RWPE1 (cell line): ENCODE results near the gene HYAL1.

Source experiments
- CTCF ChIA-PET: fragments of 350-600 bp; sonication (Branson Sonifier 250); formaldehyde crosslinking; extraction: SDS; loops from one replicate; lab custom pipeline; 2021; lab: Yijun Ruan, JAX
- POLR2A ChIA-PET: fragments of 400-600 bp; formaldehyde crosslinking; extraction: SDS; loops from one replicate; lab custom pipeline; 2020; ENCODE audit warnings: antibody characterized with exemption; ENCODE audit not compliant: low non-redundant PET; lab: Yijun Ruan, JAX
- DNase-seq: peaks from one replicate; pipeline ENCODE4 v3.0.0; 2012; ENCODE audit warnings: low spot score
- H3K27ac ChIP-seq: fragments of 450-650 bp; 2 replicates; pipeline ENCODE4 v1.5.1; 2017
- TF ChIP-seq, protein P1 (sequence below): fragments of 450-650 bp; conservative IDR thresholded peaks from 2 replicates; pipeline ENCODE4 v1.5.1; 2017; ENCODE audit warnings: low read depth, mild to moderate bottlenecking

HYAL1 gene

DNA sequence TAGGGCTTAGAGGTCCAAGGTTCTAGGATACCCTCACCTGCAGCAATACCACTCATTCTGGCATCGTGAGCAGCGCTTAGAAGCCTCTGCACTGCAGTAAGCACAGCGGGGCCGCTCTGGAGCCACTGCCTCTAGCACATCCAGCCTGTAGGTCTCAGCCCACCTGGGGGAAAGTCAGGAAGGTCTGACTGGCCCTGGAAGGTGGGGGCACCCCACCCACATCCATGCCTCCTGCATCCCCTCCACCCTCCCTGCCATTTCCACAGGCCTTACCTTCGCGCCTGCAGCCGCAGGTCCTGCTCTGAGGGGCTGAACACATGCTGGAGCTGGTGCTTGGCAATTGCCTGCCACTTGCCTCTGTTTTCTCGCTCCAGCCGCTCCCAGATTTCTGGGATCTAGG, 38.2 kb upstream of the HYAL1 start:
- DNase-seq, result no peak
- H3K27ac ChIP-seq, result peak overlapping the region; percentile 98
- TF ChIP-seq, protein P1, sequence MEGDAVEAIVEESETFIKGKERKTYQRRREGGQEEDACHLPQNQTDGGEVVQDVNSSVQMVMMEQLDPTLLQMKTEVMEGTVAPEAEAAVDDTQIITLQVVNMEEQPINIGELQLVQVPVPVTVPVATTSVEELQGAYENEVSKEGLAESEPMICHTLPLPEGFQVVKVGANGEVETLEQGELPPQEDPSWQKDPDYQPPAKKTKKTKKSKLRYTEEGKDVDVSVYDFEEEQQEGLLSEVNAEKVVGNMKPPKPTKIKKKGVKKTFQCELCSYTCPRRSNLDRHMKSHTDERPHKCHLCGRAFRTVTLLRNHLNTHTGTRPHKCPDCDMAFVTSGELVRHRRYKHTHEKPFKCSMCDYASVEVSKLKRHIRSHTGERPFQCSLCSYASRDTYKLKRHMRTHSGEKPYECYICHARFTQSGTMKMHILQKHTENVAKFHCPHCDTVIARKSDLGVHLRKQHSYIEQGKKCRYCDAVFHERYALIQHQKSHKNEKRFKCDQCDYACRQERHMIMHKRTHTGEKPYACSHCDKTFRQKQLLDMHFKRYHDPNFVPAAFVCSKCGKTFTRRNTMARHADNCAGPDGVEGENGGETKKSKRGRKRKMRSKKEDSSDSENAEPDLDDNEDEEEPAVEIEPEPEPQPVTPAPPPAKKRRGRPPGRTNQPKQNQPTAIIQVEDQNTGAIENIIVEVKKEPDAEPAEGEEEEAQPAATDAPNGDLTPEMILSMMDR, result no peak
- POLR2A ChIA-PET, result interaction anchor here (0.6 kb wide), 1 partner anchor 1045 kb away, joined by 3 read pairs; no protein-coding TSS in a partner anchor
- CTCF ChIA-PET, result interaction anchor here (0.6 to 1.0 kb wide), 2 partner anchors 17 to 171 kb away, joined by 3 read pairs; no protein-coding TSS in a partner anchor

DNA sequence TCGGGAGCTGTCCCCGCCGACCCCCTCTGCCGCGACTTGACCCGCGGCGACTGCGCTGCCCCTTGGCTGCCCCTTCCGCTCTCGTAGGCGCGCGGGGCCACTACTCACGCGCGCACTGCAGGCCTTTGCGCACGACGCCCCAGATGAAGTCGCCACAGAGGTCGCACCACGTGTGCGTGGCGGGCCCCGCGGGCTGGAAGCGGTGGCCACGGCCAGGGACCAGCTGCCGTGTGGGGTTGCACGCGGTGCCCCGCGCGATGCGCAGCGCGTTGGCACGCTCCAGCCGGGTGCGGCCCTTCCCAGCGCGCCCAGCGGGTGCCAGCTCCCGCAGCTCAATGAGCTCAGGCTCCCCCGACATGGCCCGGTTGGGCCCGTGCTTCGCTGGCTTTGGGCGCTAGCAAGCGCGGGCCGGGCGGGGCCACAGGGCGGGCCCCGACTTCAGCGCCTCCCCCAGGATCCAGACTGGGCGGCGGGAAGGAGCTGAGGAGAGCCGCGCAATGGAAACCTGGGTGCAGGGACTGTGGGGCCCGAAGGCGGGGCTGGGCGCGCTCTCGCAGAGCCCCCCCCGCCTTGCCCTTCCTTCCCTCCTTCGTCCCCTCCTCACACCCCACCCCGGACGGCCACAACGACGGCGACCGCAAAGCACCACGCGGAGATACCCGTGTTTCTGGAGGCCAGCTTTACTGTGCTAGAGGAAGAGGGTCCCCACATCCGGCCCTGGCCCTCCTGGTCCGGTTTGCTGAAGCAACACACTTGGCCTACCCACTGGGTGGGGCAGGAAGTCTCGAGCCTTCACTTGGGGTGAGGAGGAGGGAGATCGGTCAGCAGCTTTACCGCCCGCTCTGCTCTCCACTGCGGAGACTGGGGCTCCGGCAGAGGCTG, 37.3 kb upstream of the HYAL1 start, which contains the start of gene RASSF1:
TSS of gene RASSF1 (minus strand) at position 389 of the 882 bp plus-strand sequence. CDS start at position 358, 31 bp downstream.
- CTCF ChIA-PET, result interaction anchor here (0.6 to 1.0 kb wide), 3 partner anchors 16 to 52 kb away, joined by 3 read pairs; partner anchors contain the start of genes HYAL3 and NAA80
- no peak for DNase-seq
- H3K27ac ChIP-seq, result peak within 1 kb of the TSS; percentile 98
- POLR2A ChIA-PET, result interaction anchor here (0.6 to 1.1 kb wide), 3 partner anchors 10 to 1045 kb away, joined by 3 read pairs; partner anchors contain the start of genes CYB561D2 and NPRL2
- TF ChIP-seq, protein P1, result no peak

DNA sequence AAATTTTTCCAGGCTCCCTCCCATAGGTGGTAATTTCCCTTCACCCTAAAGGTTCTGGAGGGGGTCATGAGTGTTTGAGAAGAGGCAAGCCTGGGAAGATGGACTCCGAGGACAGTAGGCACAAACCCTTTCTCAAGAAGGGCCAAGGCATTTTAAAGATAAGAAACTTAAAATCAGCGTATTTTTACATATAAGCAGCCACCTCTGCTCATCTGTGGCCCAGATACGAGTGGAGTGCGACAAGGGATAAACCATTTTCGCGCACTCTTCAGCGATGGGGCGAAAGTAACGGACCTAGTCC, 36.7 kb upstream of the HYAL1 start:
- DNase-seq, result no peak
- H3K27ac ChIP-seq, result peak overlapping the region; percentile 98
- CTCF ChIA-PET, result interaction anchor here (0.6 to 0.7 kb wide), 2 partner anchors 41 to 51 kb away, joined by 3 read pairs; partner anchors contain the start of genes HYAL3 and NAA80
- TF ChIP-seq, protein P1, result no peak
- POLR2A ChIA-PET, result interaction anchor here (1.1 kb wide), 1 partner anchor 10 kb away, joined by 3 read pairs; the partner anchor contains the start of genes CYB561D2 and NPRL2

DNA sequence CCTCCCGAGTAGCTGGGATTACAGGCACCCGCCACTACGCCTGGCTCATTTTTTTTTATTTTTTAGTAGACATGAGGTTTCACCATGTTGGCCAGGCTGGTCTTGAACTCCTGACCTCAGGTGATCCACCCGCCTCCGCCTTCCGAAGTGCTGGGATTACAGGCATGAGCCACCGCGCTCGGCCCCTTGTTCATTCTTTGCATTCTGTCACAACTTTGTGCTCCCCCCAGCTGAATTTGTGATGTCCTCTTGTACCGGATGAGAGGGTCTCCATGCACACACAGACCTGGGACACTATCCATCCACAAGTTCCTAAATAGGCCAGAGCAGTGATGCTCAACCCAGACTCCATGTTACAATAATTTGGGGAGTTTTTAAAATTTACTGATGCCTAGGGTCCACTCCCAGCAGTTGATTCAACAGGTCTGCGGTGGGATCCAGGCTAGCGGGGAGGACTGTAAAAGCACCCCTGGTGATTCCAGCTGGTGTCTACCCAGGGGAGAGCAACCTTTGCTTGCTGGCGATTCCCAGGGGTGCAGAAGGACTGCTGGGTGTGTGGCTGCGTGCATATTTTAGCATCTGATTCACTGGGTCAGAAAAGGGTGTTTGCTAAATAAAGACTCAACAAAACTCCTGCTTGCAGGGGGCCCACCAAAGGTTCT, 36.2 kb upstream of the HYAL1 start:
- TF ChIP-seq, protein P1, result no peak
- peak overlapping the region; percentile 98 for H3K27ac ChIP-seq
- no peak for DNase-seq
- ChIA-PET POLR2A (no interaction called here), CTCF (no interaction called here)

DNA sequence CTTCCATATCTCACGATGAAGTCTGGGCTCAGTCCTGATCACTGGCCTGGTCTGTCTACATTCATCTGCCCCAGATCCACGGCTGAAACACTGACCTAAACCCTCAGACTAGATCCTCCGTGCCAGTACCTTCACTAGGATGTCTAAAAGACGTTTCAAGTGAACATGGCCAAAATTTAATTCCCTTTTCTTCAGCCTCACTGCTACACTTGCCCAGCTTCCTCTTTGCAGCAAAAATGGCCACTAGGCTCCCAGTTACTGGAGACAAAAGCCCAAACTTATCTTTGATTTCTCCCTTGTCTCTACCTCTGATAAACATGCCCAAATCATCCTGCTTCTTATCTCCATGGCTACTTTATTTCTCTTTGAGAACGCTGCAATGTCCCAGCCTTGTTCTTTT, 35.6 kb upstream of the HYAL1 start:
- DNase-seq, result no peak
- TF ChIP-seq, protein P1, result no peak
- H3K27ac ChIP-seq, result peak overlapping the region; percentile 98
- CTCF ChIA-PET, result no interaction called here
- POLR2A ChIA-PET, result no interaction called here
